BLaER1 (cell line): Measurements from ENCODE around the gene ACSS1.
A peak's percentile ranks its signal among the peaks of the same experiment; 100 is the strongest.

Experiments
- H3K27ac ChIP-seq: shearing (Covaris generic); formaldehyde crosslinking; 2 replicates; pipeline ENCODE4 v1.8.1; 2022
- H3K27me3 ChIP-seq: shearing (Covaris generic); formaldehyde crosslinking; 2 replicates; pipeline ENCODE4 v1.8.1; 2022
- H3K36me3 ChIP-seq: shearing (Covaris generic); formaldehyde crosslinking; 2 replicates; pipeline ENCODE4 v1.8.1; 2022
- H3K4me1 ChIP-seq: shearing (Covaris generic); formaldehyde crosslinking; 2 replicates; pipeline ENCODE4 v1.8.1; 2022
- H3K4me2 ChIP-seq: shearing (Covaris generic); formaldehyde crosslinking; 2 replicates; pipeline ENCODE4 v1.8.1; 2022
- H3K4me3 ChIP-seq: shearing (Covaris generic); formaldehyde crosslinking; 2 replicates; pipeline ENCODE4 v1.8.1; 2022
- H3K9ac ChIP-seq: shearing (Covaris generic); formaldehyde crosslinking; 2 replicates; pipeline ENCODE4 v1.8.1; 2022
- H3K9me3 ChIP-seq: shearing (Covaris generic); formaldehyde crosslinking; 2 replicates; pipeline ENCODE4 v1.8.1; 2022
- H4K20me1 ChIP-seq: shearing (Covaris generic); formaldehyde crosslinking; 2 replicates; pipeline ENCODE4 v1.8.1; 2022
- Cebpa-rat ChIP-seq: shearing (Covaris generic); IDR thresholded peaks from 2 replicates; pipeline ENCODE4 v1.8.1; 2022

Gene ACSS1

DNA sequence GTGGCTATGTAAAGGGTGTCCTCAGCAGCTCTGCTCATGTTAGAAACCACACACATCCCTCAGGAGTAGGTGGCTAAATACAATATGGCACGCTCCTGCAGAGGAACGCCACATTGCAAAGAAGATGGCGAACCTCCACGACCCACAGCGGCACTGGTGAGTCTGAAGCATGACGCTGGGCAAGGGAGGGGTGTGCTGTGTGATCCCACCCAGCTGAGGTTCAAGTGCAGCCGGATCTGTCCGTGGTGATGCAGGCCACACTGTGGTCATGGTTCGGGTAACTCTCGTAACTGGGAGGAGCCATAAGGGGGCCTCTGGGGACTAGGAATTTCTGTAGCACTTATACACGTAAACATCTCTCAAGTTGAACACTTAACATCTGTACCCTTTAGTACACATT lies 42.0 kb downstream of the ACSS1 start:
- H3K9ac ChIP-seq, result no peak overlapping the region
- H3K4me1 ChIP-seq, result peaks cover 47% of the 10 kb centered on the region
- TF ChIP-seq Cebpa-rat, result no peak
- no peak overlapping the region for H3K4me3 ChIP-seq
- no peaks in the 10 kb centered on the region for H3K9me3 ChIP-seq
- peaks cover 77% of the 10 kb centered on the region for H3K36me3 ChIP-seq
- peaks cover 75% of the 10 kb centered on the region for H4K20me1 ChIP-seq
- peak overlapping the region; percentile 73 for H3K4me2 ChIP-seq
- H3K27me3 ChIP-seq, result no peaks in the 10 kb centered on the region
- H3K27ac ChIP-seq, result no peak overlapping the region

DNA sequence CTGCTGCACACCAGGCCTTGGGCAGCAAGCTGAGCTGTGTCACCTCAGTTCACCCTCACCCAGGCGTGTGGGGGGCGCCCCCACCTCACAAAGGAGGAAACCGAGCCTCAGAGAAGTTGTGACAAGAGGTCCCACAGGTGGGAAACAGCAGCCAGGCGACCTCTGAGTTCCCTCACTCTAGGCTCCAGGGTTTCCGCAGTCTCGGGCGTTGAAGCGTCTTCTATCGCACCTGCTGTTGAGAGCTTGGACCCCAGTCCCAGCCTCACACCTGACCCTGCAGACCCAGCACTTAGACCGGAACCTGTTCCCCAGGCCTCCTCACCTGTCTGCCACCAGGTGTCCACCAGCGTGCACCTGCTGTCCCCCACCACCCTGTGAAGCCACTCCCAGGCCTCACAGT lies 43.1 kb downstream of the ACSS1 start:
- H4K20me1 ChIP-seq, result peaks cover 65% of the 10 kb centered on the region
- H3K9ac ChIP-seq, result no peak overlapping the region
- peaks cover 77% of the 10 kb centered on the region for H3K36me3 ChIP-seq
- H3K4me2 ChIP-seq, result peak overlapping the region; percentile 73
- no peak overlapping the region for H3K4me3 ChIP-seq
- H3K9me3 ChIP-seq, result no peaks in the 10 kb centered on the region
- H3K4me1 ChIP-seq, result peaks cover 51% of the 10 kb centered on the region
- no peak for TF ChIP-seq Cebpa-rat
- no peaks in the 10 kb centered on the region for H3K27me3 ChIP-seq
- H3K27ac ChIP-seq, result no peak overlapping the region

DNA sequence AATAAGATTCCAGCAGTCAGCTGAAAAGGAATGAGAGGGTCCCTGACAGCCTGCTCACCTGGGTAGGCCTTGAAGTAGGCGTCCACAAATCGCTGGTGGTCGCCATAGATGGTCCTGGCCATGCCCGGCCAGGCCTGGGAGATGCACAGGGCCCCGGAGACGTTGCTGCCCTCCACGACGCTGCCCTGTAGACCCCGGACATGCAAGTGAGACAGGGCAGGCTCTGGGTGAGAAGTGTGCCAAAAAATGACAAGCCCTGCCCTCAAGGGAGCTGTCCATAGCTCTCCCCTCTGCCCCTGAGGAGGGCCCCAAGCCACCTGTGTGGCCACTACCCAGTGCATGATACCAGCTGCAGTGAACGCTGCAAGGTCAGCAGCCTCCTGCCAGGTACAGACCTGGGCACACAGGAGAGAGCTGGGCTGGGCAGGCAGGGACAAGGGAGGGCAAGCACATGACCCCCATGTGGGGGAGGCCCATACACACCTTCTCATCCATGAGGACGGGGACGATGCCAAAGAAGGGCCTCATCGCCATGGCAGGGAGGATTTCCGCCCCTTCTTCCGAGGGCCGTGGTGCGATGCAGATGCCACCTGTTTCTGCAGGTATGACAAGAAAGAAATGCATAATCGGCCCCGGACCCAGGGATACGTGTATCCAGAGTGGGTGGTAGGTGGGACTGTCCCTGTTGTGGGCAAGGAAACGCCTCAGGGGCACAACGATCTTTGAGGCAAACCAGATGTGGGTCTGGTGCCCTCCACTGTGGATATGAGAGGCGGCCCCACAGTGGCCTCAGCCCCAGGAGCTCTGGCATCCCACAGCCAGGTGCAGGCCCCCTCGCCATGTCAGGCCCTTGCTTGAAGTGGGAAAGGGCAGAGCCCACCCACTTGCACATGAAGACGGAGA lies 44.2 kb downstream of the ACSS1 start:
- no peak overlapping the region for H3K27ac ChIP-seq
- no peak overlapping the region for H3K9ac ChIP-seq
- no peak for TF ChIP-seq Cebpa-rat
- H3K36me3 ChIP-seq, result peaks cover 78% of the 10 kb centered on the region
- H4K20me1 ChIP-seq, result peaks cover 54% of the 10 kb centered on the region
- H3K4me2 ChIP-seq, result peak overlapping the region; percentile 73
- H3K27me3 ChIP-seq, result no peaks in the 10 kb centered on the region
- H3K4me1 ChIP-seq, result peaks cover 45% of the 10 kb centered on the region
- no peaks in the 10 kb centered on the region for H3K9me3 ChIP-seq
- no peak overlapping the region for H3K4me3 ChIP-seq

DNA sequence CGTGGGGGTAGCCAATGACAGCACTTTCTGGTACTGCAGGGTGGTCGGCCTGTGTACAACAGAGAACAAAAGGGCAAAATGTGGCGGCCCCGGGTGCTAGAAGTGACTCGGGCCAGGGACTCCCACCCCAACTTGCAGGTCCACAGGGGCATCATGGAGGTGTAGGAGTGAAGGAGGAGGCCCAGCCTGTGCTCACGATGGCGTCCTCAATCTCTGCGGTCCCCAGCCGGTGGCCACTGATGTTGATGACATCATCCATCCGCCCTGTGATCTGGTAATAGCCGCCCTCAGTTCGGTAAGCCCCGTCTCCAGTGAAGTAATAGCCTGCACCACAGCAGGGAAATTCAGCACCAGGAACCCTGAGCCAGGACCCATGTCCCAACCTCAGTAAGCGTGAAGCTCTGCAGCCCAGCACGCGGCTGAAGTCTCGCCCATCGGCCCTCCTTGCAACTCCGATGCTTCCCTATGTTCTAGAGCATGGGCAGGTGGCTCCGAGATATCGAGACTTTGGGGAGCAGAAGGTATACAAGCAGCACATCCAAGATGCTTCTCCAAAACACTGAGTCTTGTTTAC lies 45.2 kb downstream of the ACSS1 start:
- no peak for TF ChIP-seq Cebpa-rat
- Histone ChIP-seq H3K4me3 (no peak overlapping the region), H3K27me3 (no peaks in the 10 kb centered on the region), H3K4me2 (no peak overlapping the region), H3K4me1 (peaks cover 44% of the 10 kb centered on the region), H3K9ac (no peak overlapping the region), H3K9me3 (no peaks in the 10 kb centered on the region), H3K36me3 (peaks cover 81% of the 10 kb centered on the region), H3K27ac (no peak overlapping the region), H4K20me1 (peaks cover 44% of the 10 kb centered on the region)

DNA sequence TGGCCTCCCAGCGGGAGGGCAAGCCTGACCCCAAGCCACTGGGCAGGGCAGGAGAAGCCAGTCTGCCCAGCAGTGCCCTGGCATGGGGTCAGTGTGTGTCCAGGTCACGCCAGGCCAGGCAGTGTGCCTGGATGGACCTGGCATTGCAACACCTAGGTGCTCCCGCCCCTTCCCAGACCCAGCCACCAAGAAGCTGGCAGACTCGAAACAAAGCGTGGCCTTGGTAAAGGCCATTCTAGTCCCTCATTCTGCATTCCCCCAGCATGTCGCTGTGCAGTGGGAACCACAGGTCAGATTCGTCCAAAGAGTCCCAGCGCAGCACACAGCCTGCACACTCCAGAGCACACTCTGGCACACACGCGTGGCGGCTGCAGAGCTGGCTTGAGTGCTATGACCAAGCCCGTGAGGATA lies 46.1 kb downstream of the ACSS1 start:
- no peaks in the 10 kb centered on the region for H3K9me3 ChIP-seq
- H4K20me1 ChIP-seq, result peaks cover 35% of the 10 kb centered on the region
- no peak overlapping the region for H3K4me3 ChIP-seq
- H3K27me3 ChIP-seq, result no peaks in the 10 kb centered on the region
- peaks cover 82% of the 10 kb centered on the region for H3K36me3 ChIP-seq
- peaks cover 43% of the 10 kb centered on the region for H3K4me1 ChIP-seq
- H3K4me2 ChIP-seq, result no peak overlapping the region
- no peak overlapping the region for H3K27ac ChIP-seq
- no peak for TF ChIP-seq Cebpa-rat
- H3K9ac ChIP-seq, result no peak overlapping the region

DNA sequence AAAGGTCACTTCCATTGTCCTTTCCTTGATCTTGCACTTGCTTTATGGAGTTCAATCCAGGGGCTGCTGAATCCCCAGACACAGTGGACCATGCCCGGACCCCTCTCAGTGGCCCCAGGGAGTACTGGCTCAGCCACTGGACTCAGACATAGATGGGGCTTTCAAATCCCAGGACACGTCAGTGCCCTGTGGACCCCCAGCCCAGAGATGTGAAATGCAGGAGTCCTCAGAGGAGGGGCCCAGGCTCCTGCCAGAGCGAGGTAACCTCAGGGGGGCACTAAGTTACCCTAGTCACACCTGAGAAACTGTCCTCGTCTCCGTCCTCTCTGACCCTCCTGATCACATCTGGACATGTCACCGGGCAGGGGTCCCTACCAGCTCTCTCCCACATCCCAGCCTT lies 46.7 kb downstream of the ACSS1 start:
- H3K4me2 ChIP-seq, result no peak overlapping the region
- H3K4me3 ChIP-seq, result no peak overlapping the region
- H4K20me1 ChIP-seq, result peaks cover 30% of the 10 kb centered on the region
- H3K9ac ChIP-seq, result no peak overlapping the region
- H3K36me3 ChIP-seq, result peaks cover 88% of the 10 kb centered on the region
- H3K4me1 ChIP-seq, result peaks cover 37% of the 10 kb centered on the region
- no peaks in the 10 kb centered on the region for H3K9me3 ChIP-seq
- TF ChIP-seq Cebpa-rat, result no peak
- no peak overlapping the region for H3K27ac ChIP-seq
- H3K27me3 ChIP-seq, result no peaks in the 10 kb centered on the region

DNA sequence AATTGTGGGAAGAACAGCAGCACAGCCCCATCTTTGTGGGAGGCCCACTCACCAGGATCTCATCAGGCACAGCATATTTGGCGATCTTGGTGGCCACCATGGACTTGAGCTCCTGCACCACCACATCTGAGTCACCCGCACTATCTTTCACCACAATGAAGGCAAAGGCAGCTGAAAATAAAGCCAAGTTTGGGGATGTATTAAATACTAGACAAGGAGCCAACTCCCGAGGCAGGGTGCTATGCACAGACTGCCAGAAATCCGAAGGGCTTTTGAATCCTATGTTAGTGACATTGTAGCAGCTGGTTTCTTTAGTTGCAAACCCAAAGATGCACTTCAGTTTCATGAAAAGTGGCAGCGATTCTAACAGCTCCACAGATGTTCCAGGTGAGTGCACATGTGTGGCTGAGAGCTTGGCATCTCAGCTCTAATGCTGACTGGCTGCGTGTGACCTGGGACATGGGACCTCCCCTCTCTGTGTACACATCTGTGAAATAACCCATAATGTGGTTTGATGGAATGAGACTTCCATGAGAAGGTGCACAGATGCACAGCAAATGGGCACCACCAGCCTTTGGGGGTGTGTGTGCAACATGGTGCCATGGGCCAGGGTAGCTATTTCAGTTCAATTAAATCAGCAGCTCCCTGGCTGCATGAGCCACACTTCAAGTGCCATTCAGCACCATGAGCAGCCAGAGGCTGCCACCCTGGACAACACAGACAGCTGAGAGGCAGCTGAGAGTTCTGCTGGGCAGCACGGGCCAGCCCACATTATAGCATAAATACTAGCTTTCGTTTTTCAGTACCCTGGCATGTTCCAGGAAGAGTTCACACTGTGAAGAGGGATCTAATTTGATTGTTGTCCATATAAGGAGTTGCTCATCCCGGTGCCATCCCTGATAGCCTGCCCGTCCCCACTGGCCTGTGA lies 48.5 kb downstream of the ACSS1 start:
- no peaks in the 10 kb centered on the region for H3K9me3 ChIP-seq
- no peak overlapping the region for H3K27ac ChIP-seq
- H3K4me3 ChIP-seq, result no peak overlapping the region
- H4K20me1 ChIP-seq, result peaks cover 18% of the 10 kb centered on the region; the same call in 1 of the 2 replicates
- peak overlapping the region; percentile 13; the same call in 1 of the 2 replicates for H3K4me2 ChIP-seq
- no peak overlapping the region for H3K9ac ChIP-seq
- no peak for TF ChIP-seq Cebpa-rat
- peaks cover 97% of the 10 kb centered on the region for H3K36me3 ChIP-seq
- H3K4me1 ChIP-seq, result peaks cover 20% of the 10 kb centered on the region
- H3K27me3 ChIP-seq, result no peaks in the 10 kb centered on the region

DNA sequence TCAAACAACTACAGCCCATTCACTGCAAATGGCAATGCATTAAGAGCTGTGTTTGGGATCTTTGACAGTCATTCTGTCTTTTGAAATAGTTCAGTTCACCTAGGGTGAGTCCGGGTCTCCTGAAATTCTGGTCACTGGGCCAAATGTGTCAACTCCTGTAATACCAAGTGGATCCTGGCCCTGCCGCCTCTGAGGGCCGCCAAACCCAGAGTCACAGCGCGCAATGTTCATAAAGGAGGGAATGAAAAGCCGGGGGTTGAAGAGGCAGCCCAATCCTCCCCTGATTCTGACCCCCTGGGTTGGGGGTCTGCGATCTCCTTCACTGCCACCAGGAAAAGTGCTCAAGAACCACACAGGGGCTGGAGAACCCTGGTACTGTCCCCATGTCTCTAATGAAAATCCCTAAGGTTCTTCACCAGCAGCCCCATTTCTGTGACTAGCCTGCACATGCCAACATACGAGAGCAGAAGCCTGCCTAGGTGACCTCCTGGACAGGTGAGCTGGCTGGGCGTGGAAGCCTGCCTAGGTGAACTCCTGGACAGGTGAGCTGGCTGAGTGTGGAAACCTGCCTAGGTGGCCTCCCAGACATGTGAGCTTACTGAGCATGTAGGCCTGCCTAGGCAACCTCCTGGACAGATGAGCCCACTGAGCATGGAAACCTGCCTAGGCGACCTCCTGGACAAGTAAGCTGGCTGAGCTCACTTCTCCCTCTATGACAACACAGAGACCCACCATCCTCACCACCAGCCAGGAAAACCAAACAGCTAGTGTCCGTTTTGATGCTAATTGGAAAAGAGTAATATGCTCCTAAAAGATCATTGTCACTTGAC lies 49.3 kb downstream of the ACSS1 start:
- H3K9me3 ChIP-seq, result no peaks in the 10 kb centered on the region
- H3K27ac ChIP-seq, result no peak overlapping the region
- no peak for TF ChIP-seq Cebpa-rat
- no peak overlapping the region for H3K4me3 ChIP-seq
- H3K27me3 ChIP-seq, result no peaks in the 10 kb centered on the region
- H4K20me1 ChIP-seq, result peaks cover 9% of the 10 kb centered on the region; the same call in 1 of the 2 replicates
- H3K36me3 ChIP-seq, result peaks cover 88% of the 10 kb centered on the region
- peaks cover 11% of the 10 kb centered on the region; the same call in 1 of the 2 replicates for H3K4me1 ChIP-seq
- no peak overlapping the region for H3K9ac ChIP-seq
- H3K4me2 ChIP-seq, result no peak overlapping the region
